Subcutaneous abdominal adipose tissue (tissue), 5 donors: ENCODE results near the gene TMEM214.
A peak's percentile ranks its signal among the peaks of the same experiment; 100 is the strongest.

Source experiments
- H3K27ac ChIP-seq: one replicate; pipeline ENCODE4 v1.7.0; 2013; ENCODE audit warnings: low read depth, mild to moderate bottlenecking, inconsistent platforms, low read length, moderate library complexity
- H3K27me3 ChIP-seq, 5 donors: one replicate each; pipeline ENCODE4 v1.7.0; 2013; ENCODE audit warnings: low read length in 5 of 5, inconsistent platforms in 1 of 5; ENCODE audit not compliant: control insufficient read depth in 5 of 5, insufficient read depth in 4 of 5
- H3K36me3 ChIP-seq, 5 donors: one replicate each; pipeline ENCODE4 v1.7.0; 2013; ENCODE audit warnings: low read length in 5 of 5; ENCODE audit not compliant: control insufficient read depth in 5 of 5, insufficient read depth in 5 of 5
- H3K4me1 ChIP-seq, 5 donors: one replicate each; pipeline ENCODE4 v1.7.0; 2013; ENCODE audit warnings: low read length in 5 of 5, mild to moderate bottlenecking in 3 of 5, moderate library complexity in 1 of 5; ENCODE audit not compliant: control insufficient read depth in 5 of 5, insufficient read depth in 5 of 5
- H3K4me3 ChIP-seq, 5 donors: one replicate each; pipeline ENCODE4 v1.7.0; 2013; ENCODE audit warnings: low read length in 5 of 5, low read depth in 1 of 5
- H3K9ac ChIP-seq, 5 donors: one replicate each; pipeline ENCODE4 v1.7.0; 2013; ENCODE audit warnings: low read length in 5 of 5, mild to moderate bottlenecking in 4 of 5, moderate library complexity in 3 of 5
- H3K9me3 ChIP-seq, 5 donors: one replicate each; pipeline ENCODE4 v1.7.0; 2013; ENCODE audit warnings: low read length in 5 of 5; ENCODE audit not compliant: control insufficient read depth in 5 of 5
- donor health status: healthy.
- donor health status: healthy.
- donor health status: healthy.
- donor health status: healthy.
- donor health status: healthy.

The TMEM214 gene

DNA sequence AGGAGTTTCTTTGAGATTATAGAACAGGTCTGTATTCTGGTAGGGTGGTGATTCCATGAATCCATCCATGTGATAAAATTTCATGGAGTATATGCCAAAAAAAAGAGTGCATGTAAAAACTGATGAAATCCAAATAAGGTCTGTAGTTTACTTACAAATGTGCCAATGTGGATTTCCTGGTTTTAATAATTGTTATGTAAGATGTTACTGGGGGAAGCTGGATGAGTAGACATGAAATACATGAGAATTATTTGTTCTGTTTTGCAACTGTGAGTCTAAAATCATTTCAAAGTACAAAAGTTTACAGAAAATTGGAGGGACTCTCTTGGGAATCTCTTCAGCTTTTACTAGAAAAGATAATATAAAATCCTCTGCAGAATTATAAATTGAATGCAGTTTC is 23.7 kb upstream of the TMEM214 start:
- Histone ChIP-seq H3K4me3 (no peak overlapping the region), H3K27ac (no peak overlapping the region), H3K9ac (no peak overlapping the region), H3K36me3 (no peaks in the 10 kb centered on the region), H3K27me3 (no peaks in the 10 kb centered on the region), H3K9me3 (no peaks in the 10 kb centered on the region), H3K4me1 (peaks cover 3 to 20% (median 17%) of the 10 kb centered on the region in 5 donors)

DNA sequence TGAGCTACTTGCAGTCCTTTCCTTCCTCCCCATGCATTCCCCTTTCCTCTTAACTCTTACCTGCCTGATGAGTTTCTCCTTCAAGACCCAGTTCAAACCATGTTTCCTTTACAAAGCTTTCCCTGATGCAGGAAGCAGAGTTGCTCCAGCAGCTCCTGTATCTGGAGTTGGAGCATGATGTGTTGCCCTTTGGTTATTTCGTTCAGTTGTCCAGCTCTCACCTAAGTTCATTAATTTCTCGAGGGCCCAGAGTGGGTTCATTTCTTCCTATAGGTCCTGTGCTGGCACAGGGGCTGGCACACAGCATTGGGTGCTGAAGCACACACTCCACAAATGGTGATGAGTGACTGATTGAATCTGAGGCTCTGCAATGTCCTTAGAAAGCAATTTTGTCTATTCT is 23.0 kb upstream of the TMEM214 start:
- peaks cover 3 to 20% (median 18%) of the 10 kb centered on the region in 5 donors for H3K4me1 ChIP-seq
- no peak overlapping the region for H3K27ac ChIP-seq
- H3K27me3 ChIP-seq: no peaks in the 10 kb centered on the region
- H3K36me3 ChIP-seq: no peaks in the 10 kb centered on the region
- H3K9me3 ChIP-seq: no peaks in the 10 kb centered on the region
- no peak overlapping the region for H3K9ac ChIP-seq
- H3K4me3 ChIP-seq: no peak overlapping the region

DNA sequence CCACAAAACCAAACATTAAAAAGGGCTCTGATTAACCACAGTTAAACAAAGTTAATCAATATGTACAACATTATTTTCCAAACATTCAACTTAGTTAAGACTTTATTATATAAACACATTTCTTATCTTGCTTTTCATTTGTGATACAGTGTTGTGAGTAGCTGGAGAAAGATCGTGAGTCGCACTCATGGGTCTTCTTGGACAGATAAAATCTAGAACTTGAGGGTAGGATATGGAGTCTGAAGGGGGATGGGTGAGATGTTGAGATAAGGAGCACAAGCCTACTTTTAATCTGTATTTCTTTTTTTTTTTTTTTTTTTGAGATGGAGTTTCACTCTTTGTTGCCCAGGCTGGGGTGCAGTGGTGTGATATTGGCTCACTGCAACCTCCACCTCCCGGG is 22.6 kb upstream of the TMEM214 start:
- Histone ChIP-seq H3K4me1 (peaks cover 3 to 25% (median 22%) of the 10 kb centered on the region in 5 donors), H3K4me3 (no peak overlapping the region), H3K9me3 (no peaks in the 10 kb centered on the region), H3K36me3 (no peaks in the 10 kb centered on the region), H3K9ac (no peak overlapping the region), H3K27me3 (no peaks in the 10 kb centered on the region), H3K27ac (no peak overlapping the region)

DNA sequence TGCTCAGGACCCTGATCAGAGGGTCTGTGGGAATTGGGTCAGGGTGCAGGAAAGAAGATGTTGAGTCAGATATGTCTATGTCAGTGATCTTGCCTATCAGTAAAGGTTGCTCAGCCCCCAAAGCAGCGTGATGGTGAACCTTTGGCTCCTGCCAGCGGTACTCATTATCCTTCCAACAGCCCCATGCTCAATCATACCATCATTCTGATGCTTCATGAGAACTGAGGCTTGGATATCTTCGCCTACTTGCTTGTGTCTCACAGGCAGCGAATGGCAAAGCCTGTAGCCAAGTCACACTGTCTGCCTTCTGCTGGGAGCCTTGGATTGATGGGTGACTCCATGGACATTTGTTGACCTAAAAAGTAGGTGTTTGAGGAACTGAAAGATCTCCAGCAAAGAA is 19.0 kb upstream of the TMEM214 start:
- no peak overlapping the region for H3K9ac ChIP-seq
- H3K4me1 ChIP-seq: peaks cover 10 to 57% (median 55%) of the 10 kb centered on the region in 5 donors
- no peak overlapping the region for H3K4me3 ChIP-seq
- H3K36me3 ChIP-seq: no peaks in the 10 kb centered on the region
- peak overlapping the region; percentile 23 for H3K27ac ChIP-seq
- H3K9me3 ChIP-seq: no peaks in the 10 kb centered on the region
- H3K27me3 ChIP-seq: no peaks in the 10 kb centered on the region

DNA sequence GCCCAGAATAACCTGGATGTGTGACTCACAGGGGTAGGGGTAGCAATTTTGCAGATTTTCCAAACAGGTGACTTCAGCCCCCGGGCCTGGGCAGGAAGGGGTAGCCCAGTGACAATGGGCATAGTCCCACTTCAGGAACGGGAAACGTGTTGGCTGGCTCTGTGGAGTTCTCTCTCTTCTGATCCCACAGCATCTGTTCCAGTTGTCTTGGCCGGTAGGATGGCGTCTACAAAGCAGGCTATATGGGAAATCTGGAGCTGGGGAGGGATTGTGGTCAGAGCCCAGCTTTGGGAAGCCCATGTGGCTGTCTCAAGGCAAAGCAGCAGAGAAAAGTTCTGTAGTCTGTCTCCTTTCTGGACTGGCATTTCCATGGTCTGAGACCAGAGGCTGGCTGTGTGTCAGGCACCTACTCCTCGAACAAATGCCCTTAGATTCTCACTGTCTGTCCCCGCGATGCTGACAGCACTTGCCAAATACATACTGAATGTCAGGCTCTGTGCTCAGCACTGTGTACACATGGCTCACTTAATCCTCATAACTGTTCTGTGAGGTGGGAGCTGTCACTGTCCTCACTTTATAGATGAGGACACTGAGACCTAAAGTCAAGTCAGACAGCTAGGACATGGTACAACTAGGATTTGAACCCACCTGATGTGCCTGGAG is 17.9 kb upstream of the TMEM214 start:
- H3K4me3 ChIP-seq: no peak overlapping the region
- no peaks in the 10 kb centered on the region for H3K9me3 ChIP-seq
- H3K36me3 ChIP-seq: no peaks in the 10 kb centered on the region
- H3K27me3 ChIP-seq: no peaks in the 10 kb centered on the region
- H3K27ac ChIP-seq: peak overlapping the region; percentile 76
- peak overlapping the region in 2 of 5 donors; percentile 47 to 53 for H3K9ac ChIP-seq
- peaks cover 15 to 66% (median 57%) of the 10 kb centered on the region in 5 donors for H3K4me1 ChIP-seq

DNA sequence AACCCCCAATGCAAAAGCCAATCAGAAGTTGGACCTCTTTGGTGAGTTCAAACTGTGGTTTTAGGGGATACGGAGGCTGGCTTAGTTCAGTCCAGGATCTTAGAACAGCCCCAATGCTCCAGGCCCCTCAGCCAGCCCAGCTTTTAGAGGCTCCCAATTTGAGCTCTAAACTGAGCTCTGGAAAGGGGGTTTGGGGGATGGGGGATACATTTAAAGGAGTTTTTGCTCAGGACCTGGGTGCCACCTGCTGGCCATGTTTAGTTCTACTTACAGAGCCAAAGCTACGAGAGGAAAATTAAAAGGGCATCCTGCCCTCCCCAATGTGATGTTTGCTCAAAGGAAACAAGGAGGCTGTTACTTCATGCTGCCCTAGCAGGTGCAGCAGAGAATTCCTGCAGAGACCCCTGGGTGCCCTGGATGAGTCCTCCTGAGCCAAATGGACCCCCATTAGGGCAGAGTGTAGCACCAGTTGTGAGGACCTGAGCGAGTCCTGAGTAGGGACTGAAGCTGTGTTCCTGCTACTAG is 15.9 kb upstream of the TMEM214 start:
- Histone ChIP-seq H3K9ac (peak overlapping the region in 2 of 5 donors; percentile 52 to 55), H3K9me3 (no peaks in the 10 kb centered on the region), H3K27me3 (no peaks in the 10 kb centered on the region), H3K4me3 (no peak overlapping the region), H3K4me1 (peaks cover 21 to 84% (median 72%) of the 10 kb centered on the region in 5 donors), H3K36me3 (no peaks in the 10 kb centered on the region), H3K27ac (peak overlapping the region; percentile 78)

DNA sequence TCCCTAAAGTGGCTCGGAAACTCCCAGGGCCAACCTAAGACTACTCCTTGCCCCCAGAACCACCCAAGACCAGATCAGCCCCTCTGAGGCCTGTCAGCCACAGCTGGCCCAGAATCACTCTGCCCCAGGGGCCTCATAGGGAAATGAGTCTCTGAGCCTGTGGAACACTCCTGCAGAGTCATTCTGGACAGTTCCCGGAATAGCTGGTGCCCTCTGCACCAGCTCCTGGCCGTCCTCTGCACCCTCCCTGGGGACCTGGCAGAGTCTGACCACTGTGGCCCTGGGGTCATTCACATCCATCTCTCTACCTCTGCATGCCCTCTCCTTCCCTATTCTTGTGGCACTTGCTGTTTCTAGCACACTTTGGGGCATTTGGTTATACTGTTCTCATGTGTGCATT is 14.6 kb upstream of the TMEM214 start:
- Histone ChIP-seq H3K4me1 (peaks cover 18 to 76% (median 65%) of the 10 kb centered on the region in 5 donors), H3K4me3 (no peak overlapping the region), H3K9me3 (no peaks in the 10 kb centered on the region), H3K27me3 (no peaks in the 10 kb centered on the region), H3K27ac (peak overlapping the region; percentile 78), H3K9ac (peak overlapping the region in 2 of 5 donors; percentile 38 to 52), H3K36me3 (peaks cover 0 to 11% (median 11%) of the 10 kb centered on the region in 5 donors)

DNA sequence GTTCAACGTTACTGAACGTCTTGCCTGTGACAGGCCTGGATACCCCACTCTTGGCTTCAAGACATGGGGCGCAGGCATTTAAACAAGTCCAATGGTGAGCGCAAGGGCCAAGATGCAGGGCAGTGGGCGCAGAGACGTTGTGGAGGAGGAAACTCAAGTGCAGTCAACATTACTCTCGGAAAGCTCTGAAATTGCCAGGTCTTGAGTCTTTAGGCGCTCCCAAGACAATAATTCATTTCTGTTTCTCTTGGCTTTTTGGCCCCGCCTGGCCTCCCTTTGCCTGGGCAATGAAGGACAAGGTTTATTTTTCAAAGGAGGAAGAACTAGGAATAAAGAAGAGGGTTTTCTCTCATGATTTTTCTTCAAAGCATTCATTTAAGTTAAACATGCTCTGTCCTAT is 13.3 kb upstream of the TMEM214 start:
- Histone ChIP-seq H3K9me3 (no peaks in the 10 kb centered on the region), H3K36me3 (peaks cover 0 to 22% (median 19%) of the 10 kb centered on the region in 5 donors), H3K4me3 (no peak overlapping the region), H3K4me1 (peaks cover 18 to 73% (median 65%) of the 10 kb centered on the region in 5 donors), H3K27ac (peak overlapping the region; percentile 78), H3K27me3 (no peaks in the 10 kb centered on the region), H3K9ac (peak overlapping the region in 4 of 5 donors; percentile 25 to 69 (median 50))

DNA sequence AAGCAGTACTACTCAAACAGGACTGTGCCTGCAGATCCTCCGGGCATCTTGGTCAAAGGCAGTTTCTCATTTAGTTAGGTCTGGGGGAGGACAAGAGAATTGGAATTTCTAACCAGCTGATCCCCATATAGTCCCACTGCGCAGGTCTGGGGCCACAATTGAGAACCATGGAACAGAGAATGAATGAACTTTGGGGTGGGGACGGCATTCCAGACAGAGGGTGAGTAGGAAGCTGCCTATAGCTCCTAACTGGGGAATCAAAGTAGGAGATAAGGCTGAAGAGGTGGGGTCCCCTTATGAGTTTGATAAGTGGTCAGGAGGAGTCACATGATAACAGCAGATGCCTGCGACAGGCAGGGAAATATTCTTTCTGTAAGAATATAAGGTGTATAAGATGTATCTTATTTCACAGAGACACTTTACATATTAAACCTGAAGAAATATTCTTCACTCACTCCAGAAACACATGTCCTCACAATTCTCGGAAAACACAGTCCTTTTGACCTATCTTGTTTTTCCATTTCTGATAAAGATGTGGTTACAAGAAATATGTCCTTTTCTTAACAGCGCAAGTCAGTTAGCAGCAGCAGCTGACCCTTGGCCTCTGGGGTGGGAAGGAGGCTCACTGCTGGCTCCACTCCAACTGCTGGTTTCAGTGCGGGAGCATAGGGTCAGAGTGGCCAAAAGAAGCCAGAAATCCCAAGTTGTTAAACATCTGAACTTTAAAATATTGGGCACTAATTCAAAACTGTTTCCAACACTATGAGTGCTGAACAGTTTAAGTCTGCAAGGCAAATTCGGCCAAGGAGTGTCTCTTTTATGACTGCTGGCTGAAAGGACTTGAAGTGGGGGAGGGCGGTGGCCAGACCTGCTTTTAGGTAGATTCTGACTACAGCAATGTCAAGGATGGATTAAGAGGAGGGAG is 12.6 kb upstream of the TMEM214 start:
- Histone ChIP-seq H3K4me1 (peaks cover 18 to 67% (median 58%) of the 10 kb centered on the region in 5 donors), H3K9ac (peak overlapping the region; percentile 25 to 69 (median 48)), H3K27ac (peak overlapping the region; percentile 78), H3K27me3 (no peaks in the 10 kb centered on the region), H3K36me3 (peaks cover 0 to 28% (median 20%) of the 10 kb centered on the region in 5 donors), H3K9me3 (no peaks in the 10 kb centered on the region), H3K4me3 (peak overlapping the region in 1 of 5 donors; percentile 37)
